ENCODE measurements around the gene WHRN. TPM values are rescaled to one million over a fixed set of nuclear protein-coding genes. Genes with fewer than 3 reads are reported as not detected.

WHRN gene
- total RNA-seq, 1 donor from 2014 or later: 3.1 TPM

GRCh38 chr9:114503522-114504340, 1.5 kb downstream of the WHRN start:
- intact Hi-C loops (cut with DNase I): no loop called here
- Histone ChIP-seq H3K9me3 (no peaks in the 10 kb centered on the region), H3K27me3 (peaks cover 12% of the 10 kb centered on the region), H3K4me1 (no peaks in the 10 kb centered on the region), H3K4me3 (peak overlapping the region; percentile 65), H3K36me3 (no peaks in the 10 kb centered on the region), H3K27ac (no peak overlapping the region)
- DNase-seq: no peak
- TF ChIP-seq CTCF (IDR thresholded peaks at IDR 0.05): no peak
- no peak for ATAC-seq

GRCh38 chr9:114503009-114503408, 2.3 kb downstream of the WHRN start:
- no peak for DNase-seq

GRCh38 chr9:114501796-114502682, 3.2 kb downstream of the WHRN start:
- Histone ChIP-seq H3K4me3 (no peak overlapping the region), H3K4me1 (peaks cover 2% of the 10 kb centered on the region), H3K27me3 (peaks cover 12% of the 10 kb centered on the region), H3K27ac (no peak overlapping the region), H3K9me3 (no peaks in the 10 kb centered on the region), H3K36me3 (no peaks in the 10 kb centered on the region)
- DNase-seq: no peak
- ATAC-seq: no peak
- TF ChIP-seq CTCF (IDR thresholded peaks at IDR 0.05): no peak
- intact Hi-C loops (cut with DNase I): no loop called here

More at GRCh38 chr9:114503009-114503408, 2.3 kb downstream of the WHRN start:
- Histone ChIP-seq H3K27ac (no peak overlapping the region), H3K27me3 (peaks cover 12% of the 10 kb centered on the region), H3K4me3 (no peak overlapping the region), H3K4me1 (no peaks in the 10 kb centered on the region), H3K36me3 (no peaks in the 10 kb centered on the region), H3K9me3 (no peaks in the 10 kb centered on the region)
- no peak for ATAC-seq
- intact Hi-C loops (cut with DNase I): no loop called here
- no peak for TF ChIP-seq CTCF (IDR thresholded peaks at IDR 0.05)

GRCh38 chr9:114500697-114501292, 4.5 kb downstream of the WHRN start:
- Histone ChIP-seq H3K4me3 (no peak overlapping the region), H3K9me3 (no peaks in the 10 kb centered on the region), H3K27ac (no peak overlapping the region), H3K36me3 (no peaks in the 10 kb centered on the region), H3K4me1 (peaks cover 5% of the 10 kb centered on the region), H3K27me3 (peaks cover 4% of the 10 kb centered on the region)
- intact Hi-C loops (cut with DNase I): no loop called here
- ATAC-seq: no peak
- TF ChIP-seq CTCF (IDR thresholded peaks at IDR 0.05): no peak
- DNase-seq: no peak

GRCh38 chr9:114499941-114500696, 5.2 kb downstream of the WHRN start:
- no peaks in the 10 kb centered on the region for H3K36me3 ChIP-seq
- no peak overlapping the region for H3K4me3 ChIP-seq
- no peak for TF ChIP-seq CTCF (IDR thresholded peaks at IDR 0.05)
- peaks cover 5% of the 10 kb centered on the region for H3K4me1 ChIP-seq
- DNase-seq (no peak), ATAC-seq (no peak)
- peaks cover 4% of the 10 kb centered on the region for H3K27me3 ChIP-seq
- H3K9me3 ChIP-seq: no peaks in the 10 kb centered on the region
- no peak overlapping the region for H3K27ac ChIP-seq
- intact Hi-C loops (cut with DNase I): loop anchor here (10.0 kb wide), 1 partner anchor 155 kb away; the partner anchor contains the start of gene TEX53
